ENCODE measurements around the gene ABAT.
A peak's percentile ranks its signal among the peaks of the same experiment; 100 is the strongest.
"Not testable (repeated sequence)": the region's sequence is repeated elsewhere in the genome, so short reads cannot be mapped to it uniquely, and the experiment has no call there.

The ABAT gene

DNA sequence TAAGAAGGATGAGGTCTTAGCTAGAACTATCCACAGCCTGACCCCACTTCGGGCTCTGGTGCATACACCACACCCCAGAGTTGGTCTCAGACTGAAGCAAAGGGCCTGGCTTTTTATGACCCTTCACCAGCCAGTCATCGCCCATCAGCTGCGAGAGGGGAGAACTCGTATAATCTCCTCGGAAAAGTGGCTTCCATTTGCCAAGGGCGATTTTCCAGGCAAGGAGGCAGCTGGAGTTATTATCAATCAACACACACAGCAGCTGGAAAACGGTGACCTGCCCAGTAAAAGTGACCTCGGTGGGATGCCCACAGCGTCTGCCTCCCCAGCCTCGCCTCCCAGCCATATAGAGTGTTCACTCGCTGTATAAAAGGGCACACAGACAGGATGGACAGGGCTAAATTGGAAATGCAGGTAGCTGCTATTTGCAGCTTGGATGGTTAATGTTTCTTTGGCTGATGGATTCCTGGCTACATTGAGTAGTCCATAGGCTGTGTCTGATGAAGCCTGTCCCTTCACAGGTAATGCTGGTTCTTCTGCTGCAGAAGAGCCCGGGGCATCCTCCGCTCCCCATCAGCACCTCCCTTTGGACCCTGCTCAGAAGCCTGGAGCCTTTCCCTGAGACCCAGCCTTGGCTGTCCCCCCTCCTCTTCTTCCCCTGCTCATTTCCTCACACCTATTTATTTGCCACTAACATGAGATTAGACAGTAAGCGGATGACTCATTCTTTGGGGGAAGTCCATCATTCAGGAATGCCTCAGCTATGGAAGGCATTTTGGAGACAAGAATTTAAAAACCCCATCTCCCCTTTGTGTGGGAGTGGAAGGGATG is 77.3 kb downstream of the ABAT start:
- DNase-seq: no peak

DNA sequence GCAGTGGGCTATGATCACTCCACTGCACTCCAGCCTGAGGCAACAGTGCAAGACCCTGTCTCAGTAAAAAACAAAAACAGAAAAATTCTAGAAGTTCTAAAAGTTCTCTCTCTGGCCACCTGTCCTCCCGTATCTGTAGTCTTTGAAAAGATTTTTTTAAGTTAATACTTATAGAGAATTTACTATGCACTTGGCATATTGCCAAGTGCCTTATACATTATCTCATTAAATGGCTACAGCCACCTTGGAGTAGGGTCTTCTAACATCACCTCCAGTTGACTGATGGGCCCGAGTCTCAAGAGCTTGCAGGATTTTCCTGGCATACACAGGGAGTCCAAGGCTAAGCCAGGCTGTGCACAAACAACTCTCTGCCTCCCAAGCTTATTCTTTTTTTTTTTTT is 78.3 kb downstream of the ABAT start:
- no peak for DNase-seq

DNA sequence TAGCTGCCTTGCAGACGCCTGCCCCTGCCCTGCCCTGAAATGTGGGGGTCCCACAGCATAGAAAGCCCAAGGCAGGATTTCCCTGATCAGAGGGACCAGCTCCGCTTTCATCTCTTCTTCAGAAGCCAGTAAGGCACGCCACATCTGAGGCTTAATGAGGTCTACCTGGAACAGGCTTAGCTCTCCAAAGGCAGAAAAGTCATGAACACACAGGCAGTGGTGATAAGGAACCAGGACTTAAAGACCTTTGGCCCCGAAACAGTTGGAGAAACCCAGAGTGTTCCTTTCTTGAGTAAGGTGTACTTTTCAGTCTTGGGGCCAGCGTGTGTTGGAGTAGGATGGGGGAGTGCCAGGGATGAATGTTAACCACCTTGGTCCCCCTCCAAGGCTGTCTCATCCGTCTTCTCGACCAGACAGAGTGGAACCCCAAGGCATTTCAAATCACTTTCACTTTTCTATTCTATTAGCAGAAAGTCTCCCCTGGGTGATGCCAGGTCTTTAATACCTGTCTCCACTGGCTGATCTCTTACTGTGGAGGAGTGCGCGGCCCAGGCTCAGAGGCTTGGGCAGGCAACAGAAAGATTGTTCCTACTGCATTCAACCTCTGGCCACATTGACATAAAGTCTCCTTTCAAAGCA is 79.1 kb downstream of the ABAT start:
- DNase-seq: no peak

GRCh38 chr16:8756755-8757154 is 82.3 kb downstream of the ABAT start:
- no peak for DNase-seq

DNA sequence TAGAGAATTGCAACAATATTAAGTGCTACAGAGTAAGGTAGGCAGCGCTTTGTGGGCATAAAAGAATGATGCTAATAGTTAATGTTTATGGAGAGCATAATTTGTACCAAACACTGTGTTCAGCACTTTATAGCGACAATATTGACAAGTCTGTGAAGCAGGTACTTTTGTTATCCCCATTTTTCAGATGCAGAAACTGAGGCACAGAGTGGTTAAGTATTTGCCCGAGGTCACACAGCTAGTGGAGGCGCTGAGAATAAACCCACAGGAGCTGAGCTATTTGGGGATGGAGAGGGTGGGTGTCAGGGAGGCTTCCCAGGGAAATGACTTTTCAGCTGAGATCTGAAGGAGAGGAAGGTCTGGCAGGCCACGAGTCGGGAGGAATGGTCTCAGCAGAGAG is 83.6 kb downstream of the ABAT start:
- DNase-seq: no peak

DNA sequence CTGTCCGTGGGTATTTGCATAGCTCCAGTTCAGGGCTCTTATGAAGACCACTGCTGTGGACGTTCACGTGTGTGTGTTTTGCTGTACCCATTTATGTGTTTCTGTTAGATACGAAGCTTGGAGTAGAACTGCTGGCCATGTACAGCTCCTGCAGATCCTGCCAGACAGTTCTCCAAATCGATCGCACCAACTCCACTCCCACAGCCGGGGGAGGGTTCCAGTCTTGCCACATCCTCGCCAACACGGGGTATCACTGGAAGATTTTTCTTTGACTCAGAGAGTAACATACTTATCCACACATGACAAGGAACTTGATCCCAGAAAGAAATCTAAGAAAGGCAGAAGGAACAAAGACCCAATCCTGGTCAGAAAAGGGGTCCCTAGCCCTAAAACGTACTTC is 85.6 kb downstream of the ABAT start:
- DNase-seq: no peak

- DNase-seq: no peak
These were observed 86.7 kb downstream of the ABAT start for GRCh38 chr16:8761078-8761477.

GRCh38 chr16:8762254-8762653 is 87.8 kb downstream of the ABAT start:
- no peak for DNase-seq

DNA sequence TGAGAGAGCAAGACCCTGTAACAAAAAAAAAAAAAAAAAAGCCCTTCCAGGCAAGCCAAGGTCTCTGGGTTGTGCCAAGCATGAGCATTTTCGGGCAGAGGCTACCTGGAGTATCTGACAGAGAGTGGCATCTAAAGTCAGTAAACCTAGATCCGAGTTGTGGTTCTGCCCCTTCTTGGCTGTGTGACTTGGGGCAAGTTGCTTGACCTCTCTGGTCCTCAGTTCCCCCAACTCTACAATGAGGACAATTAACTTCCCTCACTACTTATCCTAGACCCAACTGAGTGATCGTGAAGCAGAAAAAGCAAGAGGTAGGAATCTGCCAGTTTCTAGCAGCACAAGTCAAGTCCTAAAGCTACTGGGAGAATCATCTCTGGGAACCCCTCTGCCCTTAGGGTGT is 88.7 kb downstream of the ABAT start:
- no peak for DNase-seq

- DNase-seq: no peak
These were observed 89.5 kb downstream of the ABAT start for GRCh38 chr16:8763899-8764298.

- DNase-seq: no peak
These were observed 90.3 kb downstream of the ABAT start for GRCh38 chr16:8764525-8765250.

DNA sequence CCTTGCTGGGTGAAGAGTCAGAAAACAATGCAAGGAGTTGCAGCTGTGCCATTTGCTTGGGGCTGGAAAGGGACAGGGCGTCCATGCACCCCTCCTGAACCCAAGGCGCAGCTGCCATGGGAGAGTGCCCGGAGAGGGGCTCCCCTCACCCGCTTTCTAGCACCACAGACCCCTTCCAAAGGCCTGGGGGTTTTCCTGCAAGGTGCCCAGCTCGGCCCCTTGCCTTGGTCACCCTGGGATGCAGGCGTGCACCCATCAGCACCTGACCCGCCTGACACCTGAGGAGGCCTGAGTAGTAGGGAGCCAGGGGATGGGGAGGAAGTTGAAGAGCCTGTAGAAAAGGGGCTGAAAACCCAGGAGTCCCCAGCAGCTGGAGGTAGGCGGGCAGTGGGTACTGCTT is 92.8 kb downstream of the ABAT start:
- no peak for DNase-seq

DNA sequence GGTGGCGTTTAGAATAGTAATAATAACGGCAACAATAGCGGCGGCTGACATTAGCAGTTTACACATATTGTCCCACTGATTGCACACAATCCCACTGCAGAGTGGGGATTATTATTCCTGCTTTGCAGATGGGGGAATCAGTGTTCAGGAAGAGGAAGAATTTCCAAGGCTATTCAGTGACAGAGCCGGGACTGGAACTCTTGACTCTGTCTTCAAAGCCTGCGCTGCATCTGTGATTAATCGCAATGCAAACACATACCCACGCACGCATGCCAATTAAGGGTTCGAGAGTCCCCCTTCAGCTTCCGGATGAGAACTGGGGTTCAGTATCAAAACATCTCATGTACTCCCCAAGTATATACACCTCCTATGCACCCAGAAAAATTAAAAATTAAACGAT is 93.9 kb downstream of the ABAT start:
- no peak for DNase-seq

GRCh38 chr16:8768692-8769091 is 94.3 kb downstream of the ABAT start:
- DNase-seq: no peak

- DNase-seq: no peak
These were observed 99.1 kb downstream of the ABAT start for GRCh38 chr16:8773537-8773936.

DNA sequence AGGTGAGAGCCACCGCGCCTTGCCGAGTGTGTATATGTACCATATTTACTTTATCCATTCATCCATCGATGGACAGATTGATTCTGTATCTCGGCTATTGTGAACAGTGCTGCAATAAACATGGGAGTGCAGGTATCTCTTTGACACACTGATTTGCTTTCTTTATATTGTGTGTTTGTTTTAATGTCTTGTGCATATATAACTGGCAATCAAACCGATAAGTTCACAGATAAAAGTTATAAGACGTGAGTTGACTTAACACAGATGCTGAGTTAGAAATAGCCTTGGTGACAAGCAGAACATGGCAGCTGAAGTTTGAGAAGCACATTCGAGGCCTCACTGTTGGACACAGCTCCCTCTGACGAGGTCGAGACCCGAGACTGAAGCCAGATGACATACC is 99.8 kb downstream of the ABAT start:
- DNase-seq: no peak

- DNase-seq: no peak
These were observed 100.9 kb downstream of the ABAT start for GRCh38 chr16:8775359-8775758.

GRCh38 chr16:8776129-8776584 is 101.7 kb downstream of the ABAT start:
- DNase-seq: peak; percentile 17

DNA sequence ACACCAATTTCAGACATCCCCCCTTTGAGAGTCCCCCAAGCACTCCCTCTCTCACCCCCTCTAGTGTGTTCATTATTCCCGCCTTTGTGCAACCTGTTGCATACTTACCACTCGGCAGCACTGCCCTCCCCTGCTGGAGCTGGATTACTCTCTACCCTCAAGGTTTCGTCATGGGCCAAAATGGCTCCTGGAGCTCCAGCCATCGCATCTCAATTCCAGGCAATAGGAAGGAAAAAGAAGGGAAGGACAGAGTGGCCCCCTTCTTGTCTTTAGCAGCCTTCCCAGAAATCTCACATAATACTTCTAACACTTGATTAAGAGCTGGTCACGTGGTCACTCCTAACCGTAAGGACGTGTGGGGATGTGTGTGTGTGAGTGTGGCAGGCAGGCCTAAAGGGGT is 102.8 kb downstream of the ABAT start:
- DNase-seq: no peak

DNA sequence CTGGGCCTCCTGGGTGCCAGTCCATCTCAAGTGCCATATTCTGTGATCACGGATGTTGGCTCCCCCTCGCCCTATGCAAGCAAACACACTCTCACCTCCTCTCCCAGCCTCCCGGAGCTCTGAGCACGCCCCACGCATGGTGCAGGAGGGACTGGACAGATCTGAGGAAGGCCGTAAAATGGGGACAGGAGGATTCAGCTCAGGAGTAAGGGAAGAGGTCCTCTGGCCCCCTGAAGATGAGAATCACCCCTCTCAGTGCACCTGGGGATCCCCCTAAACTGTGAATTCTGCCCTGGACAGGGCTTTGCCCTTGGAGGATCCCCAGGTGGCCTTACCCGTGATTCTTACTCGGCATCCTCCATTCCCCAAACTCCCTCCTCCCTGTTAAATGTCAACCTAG is 107.4 kb downstream of the ABAT start:
- no peak for DNase-seq

DNA sequence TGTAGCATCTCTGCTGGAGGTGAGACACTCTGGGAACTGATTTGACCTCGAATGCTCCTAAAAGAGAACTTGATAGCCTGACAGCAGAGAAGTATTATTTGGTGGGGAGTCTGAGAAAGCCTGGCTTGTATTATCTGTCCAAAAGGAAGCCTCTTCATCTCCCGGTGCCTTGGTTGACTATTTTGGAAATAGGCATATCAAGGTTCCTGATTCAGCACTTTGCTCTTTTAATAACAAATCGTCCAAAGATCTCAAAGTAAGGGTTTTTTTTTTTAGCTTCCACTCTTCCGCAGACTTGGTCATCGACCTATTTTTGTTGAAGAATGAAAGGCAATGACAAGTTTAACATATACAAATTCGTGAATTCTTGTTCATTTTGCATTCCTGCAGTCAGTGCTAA is 108.3 kb downstream of the ABAT start:
- DNase-seq: no peak

DNA sequence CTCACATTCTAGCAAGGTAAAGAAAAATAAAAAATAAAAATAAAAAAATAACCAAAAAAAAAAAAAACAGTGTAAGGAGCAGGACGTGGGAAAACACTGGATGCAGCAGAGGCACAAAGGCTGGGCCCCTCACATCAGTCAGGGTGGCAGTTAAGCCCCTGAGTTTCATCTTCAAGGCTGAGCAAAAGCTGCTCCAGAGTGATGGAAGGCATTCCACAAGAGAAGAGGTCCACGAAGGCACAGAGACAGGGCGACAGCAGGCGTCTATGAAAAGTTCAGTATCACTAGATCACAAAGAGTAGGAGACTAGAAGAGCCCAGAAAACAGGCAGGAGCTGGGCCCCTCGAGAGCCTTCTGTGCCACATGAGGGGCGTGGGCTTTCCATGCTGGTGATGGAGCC is 111.0 kb downstream of the ABAT start:
- DNase-seq: no peak

DNA sequence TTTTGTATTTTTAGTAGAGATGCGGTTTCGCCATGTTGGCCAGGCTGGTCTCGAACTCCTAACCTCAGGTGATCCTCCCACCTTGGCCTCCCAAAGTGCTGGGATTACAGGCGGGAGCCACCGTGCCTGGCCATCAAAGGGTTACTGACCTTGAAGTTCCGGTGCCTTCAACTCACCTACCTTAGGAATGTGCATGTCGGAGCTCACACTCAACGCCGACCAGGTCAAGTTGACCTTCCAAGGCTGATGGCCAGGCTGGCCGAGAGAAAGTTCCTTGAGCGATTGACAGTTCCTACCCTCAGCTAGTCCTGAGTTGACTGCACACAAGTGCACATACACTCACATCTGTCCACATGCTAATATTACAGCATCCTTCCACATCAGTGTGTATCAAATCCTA is 111.9 kb downstream of the ABAT start:
- not testable (repeated sequence) for DNase-seq

- no peak for DNase-seq
These were observed 114.3 kb downstream of the ABAT start for GRCh38 chr16:8788578-8789172.
